HG02870 (cell line): Measurements from ENCODE around the gene GINS3.

ENCODE experiments used
- ATAC-seq: cut with Tn5 transposase; IDR thresholded peaks from one replicate; pipeline ENCODE4 v1.9.1; 2021; ENCODE audit warnings: mild to moderate bottlenecking, moderate library complexity; ENCODE audit not compliant: unreplicated experiment

The GINS3 gene

GRCh38 chr16:58392215-58393137 is at the start of gene GINS3:
TSS of gene GINS3 (plus strand) at chr16:58392471. CDS start at chr16:58392602, 131 bp downstream.
- peak; percentile 92 for ATAC-seq

- ATAC-seq = no peak
Observed at GRCh38 chr16:58343562-58343961, 48.7 kb upstream of the GINS3 start.

GRCh38 chr16:58345574-58346354 is 46.5 kb upstream of the GINS3 start:
- no peak for ATAC-seq

GRCh38 chr16:58346831-58347371 is 45.4 kb upstream of the GINS3 start:
- no peak for ATAC-seq

- ATAC-seq = no peak
Observed at GRCh38 chr16:58348986-58349385, 43.3 kb upstream of the GINS3 start.

- ATAC-seq = no peak
Observed at GRCh38 chr16:58352690-58353089, 39.6 kb upstream of the GINS3 start.

- no peak for ATAC-seq
Observed at GRCh38 chr16:58360041-58360634, 32.1 kb upstream of the GINS3 start.

- ATAC-seq = no peak
Observed at GRCh38 chr16:58361726-58362125, 30.5 kb upstream of the GINS3 start.

GRCh38 chr16:58363746-58364393 is 28.4 kb upstream of the GINS3 start:
- no peak for ATAC-seq

- ATAC-seq = no peak
Observed at GRCh38 chr16:58365623-58366022, 26.6 kb upstream of the GINS3 start.

GRCh38 chr16:58366247-58367031 is 25.8 kb upstream of the GINS3 start:
- ATAC-seq = no peak

- no peak for ATAC-seq
Observed at GRCh38 chr16:58367252-58367651, 25.0 kb upstream of the GINS3 start.

GRCh38 chr16:58371841-58372240 is 20.4 kb upstream of the GINS3 start:
- no peak for ATAC-seq

GRCh38 chr16:58375386-58375785 is 16.9 kb upstream of the GINS3 start:
- ATAC-seq = no peak

GRCh38 chr16:58377932-58378331 is 14.3 kb upstream of the GINS3 start:
- ATAC-seq = no peak

GRCh38 chr16:58378401-58378800 is 13.9 kb upstream of the GINS3 start:
- ATAC-seq = no peak

- no peak for ATAC-seq
Observed at GRCh38 chr16:58379736-58380135, 12.5 kb upstream of the GINS3 start.

- ATAC-seq = no peak
Observed at GRCh38 chr16:58381661-58382060, 10.6 kb upstream of the GINS3 start.

GRCh38 chr16:58384437-58385055 is 7.7 kb upstream of the GINS3 start:
- ATAC-seq = no peak
